GM11168 (cell line): ENCODE results near the gene NFATC2.
"Not testable (repeated sequence)": the region's sequence is repeated elsewhere in the genome, so short reads cannot be mapped to it uniquely, and the experiment has no call there.

ENCODE experiments used
- in situ Hi-C: fragments of 300-500 bp; cut with MboI; formaldehyde crosslinking; loops from one replicate; pipeline ENCODE4 v1.12.0; 2022; ENCODE audit warnings: low sequenced_read_pairs; ENCODE audit not compliant: unreplicated experiment

NFATC2 gene

DNA sequence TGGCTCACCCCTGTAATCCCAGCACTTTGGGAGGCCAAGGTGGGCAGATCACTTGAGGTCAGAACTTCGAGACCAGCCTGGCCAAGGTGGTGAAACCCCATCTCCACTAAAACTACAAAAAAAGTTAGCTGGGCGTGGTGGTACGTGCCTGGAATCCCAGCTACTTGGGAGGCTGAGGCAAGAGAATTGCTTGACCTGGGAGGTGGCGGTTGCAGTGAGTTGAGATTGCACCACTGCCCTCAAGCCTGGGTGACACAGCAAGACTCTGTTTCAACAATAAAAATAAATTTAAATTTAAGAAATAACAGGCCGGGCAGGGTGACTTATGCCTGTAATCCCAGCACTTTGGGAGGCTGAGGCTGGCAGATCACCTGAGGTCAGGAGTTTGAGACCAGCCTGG is 80.7 kb downstream of the NFATC2 start:
- in situ Hi-C loops = not testable (repeated sequence)

DNA sequence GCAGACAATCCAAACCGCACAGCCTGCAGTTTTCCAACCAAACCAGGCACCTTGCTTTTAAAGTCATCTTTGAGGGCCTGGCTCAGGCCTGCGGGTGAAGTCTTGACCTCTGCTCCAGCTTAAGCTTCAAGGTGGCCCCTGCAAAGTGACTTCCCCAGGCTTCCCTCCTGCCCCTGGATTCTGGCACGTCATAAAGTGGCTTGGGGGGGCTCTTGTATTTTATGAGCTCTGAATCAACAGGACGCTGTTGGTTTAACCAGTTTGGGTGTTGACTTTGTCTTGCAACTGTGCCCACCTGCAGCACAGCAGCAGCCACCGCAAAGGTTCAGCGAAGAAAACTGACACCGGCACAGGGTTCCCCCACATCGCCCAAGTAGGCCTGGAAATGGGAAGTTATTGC is 81.2 kb downstream of the NFATC2 start:
- in situ Hi-C loops = no loop called here

DNA sequence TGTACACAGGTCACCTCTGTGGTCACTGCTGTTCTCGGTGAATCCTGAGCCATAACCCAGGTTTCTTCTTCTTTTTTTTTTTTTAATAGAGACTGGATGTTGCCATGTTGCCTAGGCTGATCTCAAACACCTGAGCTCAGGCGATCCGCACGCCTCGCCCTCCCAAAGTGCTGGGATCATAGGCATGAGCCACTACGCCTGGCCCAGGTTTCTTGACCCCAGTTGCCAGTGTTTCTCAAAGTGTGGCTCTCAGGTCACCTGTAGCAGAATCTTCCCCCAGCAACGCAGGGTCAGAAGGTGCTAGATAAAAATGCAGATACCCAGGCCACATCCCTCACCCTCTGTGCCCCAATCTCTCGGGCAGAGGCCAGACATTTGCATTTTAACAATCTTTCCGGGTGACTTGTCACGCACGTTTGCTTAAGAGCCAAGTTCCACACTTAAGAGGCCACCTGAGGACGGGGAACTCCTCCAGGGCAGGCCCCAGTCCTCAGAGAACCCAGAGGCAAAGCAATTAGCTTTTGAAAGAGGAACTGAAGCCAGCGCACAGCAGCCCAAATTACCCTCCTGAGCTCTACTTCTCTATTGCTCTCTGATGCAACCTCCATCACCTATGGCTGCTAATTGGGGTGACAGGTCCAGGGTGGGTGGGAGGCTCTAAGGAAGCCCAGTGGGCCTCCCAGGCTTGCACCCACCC is 81.8 kb downstream of the NFATC2 start:
- in situ Hi-C loops = no loop called here

DNA sequence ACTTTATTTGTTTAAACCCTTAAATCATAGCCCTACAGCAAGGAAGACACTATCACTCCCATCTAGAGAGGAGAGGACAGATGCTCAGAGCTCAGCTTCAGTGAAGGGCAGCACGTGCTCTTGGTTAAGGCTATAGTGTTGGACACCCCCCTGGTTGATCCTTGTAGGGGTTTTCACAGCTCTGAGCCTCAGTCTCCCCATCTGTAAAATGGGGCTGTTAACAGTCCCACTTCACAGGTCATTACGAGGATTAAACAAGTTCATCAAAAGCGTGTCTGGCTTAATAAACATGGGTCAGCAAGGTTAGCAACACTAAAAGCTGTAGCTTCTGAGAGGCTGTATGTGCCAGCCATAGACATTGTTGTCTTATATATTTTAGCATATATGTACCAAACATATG is 82.4 kb downstream of the NFATC2 start:
- in situ Hi-C loops = no loop called here

DNA sequence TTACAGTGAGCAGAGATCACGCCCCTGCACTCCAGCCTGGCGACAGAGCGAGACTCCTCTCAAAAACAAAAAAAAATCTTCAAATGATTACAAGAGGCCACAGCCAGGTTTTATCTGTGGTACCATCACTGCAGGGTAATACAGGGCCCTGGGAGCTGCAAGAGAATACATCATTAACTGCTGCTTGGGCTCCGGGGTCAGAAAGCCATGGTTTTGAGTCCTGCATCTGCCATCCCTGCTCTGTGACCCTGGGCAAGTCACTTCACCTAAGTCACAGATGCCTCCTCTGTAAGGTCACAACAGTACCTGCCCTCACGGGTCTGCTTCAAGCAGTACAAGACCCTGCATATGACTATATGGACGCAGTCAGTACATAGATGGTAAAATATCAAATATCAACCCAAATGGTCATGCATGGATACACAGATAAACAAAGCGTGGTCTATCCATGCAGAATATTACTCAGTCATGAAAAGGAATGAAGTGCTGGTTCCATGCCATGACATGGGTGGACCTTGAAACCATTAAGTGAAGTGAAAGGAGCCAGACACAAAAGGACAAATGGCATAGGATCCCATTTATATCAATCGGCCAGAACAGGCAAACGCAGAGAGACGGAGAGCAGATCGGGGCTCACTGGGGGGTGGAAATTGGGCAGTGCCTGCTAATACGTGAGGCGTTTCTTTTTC is 83.6 kb downstream of the NFATC2 start:
- in situ Hi-C loops = no loop called here

DNA sequence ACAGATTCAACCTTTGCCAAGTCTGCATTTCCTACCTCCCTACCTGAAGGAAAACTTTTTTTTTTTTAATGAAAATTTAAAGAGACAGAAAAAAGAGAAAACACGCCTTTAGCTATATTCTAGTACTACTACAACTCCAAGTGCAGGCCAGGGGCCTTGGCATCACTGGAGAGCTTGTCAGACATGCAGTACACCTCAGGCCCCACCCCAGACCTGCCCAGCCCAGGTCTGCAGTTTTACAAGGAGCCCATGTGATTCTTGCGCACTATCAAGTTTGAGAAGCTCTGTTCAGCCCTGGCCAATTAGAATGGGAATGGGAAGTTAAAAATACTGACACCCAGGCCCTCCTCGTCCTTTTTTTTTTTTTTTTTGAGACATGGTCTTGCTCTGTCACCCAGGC is 85.0 kb downstream of the NFATC2 start:
- in situ Hi-C loops = no loop called here

DNA sequence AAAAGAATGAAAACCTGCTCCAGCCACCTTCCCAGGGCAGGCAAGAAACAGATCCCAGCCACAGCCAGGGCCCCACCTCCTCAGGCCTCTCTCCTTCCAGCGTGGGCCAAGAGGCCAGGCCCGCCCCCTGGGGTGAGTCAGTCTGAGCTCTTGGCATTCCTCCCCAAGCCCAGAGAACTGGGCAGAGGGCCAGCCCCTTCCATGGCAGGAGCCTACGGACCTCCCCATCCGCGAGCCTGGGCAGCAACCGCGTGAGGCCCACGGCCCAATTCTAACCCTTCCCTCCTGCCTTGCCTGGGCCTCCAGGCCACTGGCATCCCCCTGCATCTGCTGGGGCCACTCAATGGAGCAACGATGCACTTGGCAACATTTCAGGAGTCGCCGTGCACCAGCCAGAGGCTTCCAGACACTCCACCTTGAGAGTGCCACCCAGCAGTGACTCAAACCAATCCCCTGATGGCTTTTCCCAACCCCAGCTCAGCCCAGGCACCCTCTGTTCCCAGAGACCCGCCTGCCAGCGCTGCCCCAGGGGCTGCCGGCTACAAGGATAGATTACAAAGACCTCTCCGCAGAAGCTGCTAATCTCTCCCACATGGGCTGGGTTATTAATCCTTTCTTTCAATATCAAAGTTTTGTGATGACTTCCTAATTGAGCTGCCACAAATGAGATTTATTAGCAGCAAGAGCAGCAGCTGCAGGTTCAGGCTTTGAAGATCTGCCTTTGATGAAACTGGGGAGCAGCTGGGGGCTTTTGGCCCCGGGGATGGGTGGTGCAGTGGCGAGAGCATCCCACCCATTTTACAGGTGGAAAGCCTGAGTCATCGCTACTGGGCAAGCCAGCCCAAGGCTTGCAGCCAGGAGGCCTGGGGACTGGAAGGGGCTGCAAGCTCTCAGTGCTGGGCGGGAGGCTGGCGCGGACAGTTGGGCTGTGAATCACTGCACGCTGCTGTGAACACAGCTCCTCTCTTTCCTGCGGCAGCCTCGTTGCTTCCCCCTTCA is 85.7 kb downstream of the NFATC2 start:
- in situ Hi-C loops = no loop called here

DNA sequence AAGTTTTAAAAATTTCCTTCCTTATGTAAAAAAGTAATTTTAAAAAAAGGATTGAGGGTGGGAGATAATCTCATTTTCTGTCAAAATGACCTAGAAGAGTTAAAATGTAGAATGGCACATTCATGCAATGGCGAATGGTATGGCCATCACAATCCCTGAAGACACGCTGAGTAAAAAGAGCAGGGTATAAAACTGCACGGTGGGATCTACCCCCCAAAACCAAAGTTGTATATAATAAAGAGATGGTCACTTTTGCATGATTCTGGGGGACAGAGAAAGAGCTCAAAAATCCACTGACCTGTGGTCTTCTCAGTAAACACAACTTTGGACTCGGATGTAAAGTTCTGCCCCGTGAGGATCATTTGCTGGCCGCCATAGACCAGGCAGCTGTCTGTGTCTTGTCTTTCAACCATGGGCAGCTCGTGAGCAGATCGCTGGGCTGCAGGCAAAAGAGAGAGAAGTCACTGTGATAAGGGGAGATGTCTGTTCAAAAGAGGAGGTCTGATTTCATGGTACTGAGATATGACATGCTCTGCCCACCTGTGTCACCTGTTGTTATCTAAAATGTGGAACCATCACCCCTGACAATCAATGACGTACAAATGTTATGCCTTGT is 88.2 kb downstream of the NFATC2 start:
- in situ Hi-C loops = no loop called here

DNA sequence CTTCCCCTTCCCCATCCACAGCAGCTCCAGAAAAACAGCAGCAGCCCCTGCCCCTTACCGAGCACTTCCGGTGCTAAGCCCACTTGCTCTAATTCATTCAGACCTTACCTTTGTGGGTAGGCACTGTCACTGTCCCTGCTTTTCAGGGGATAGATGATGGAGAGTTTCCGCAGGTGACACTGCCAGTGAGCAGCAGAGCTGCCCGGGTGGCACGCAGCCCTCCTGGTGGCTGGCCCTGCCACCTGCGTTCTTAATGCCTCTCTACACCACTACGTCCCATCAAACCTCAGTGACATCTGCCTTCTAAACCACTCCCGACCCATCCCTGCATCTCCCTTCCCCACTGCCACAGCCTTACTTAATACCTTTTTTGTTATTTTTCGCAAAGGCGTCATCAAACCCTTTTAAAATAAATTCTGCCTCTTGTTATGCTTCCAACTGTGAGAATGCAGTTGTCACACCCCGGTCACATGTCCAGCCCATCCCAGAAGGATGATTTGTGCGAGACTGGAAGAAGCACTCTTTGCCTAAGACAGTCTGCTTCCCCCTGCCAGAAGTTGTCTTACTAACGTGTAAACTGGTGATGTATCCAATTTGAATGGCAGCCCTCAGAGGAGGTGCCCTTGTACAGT is 89.7 kb downstream of the NFATC2 start:
- in situ Hi-C loops = no loop called here

DNA sequence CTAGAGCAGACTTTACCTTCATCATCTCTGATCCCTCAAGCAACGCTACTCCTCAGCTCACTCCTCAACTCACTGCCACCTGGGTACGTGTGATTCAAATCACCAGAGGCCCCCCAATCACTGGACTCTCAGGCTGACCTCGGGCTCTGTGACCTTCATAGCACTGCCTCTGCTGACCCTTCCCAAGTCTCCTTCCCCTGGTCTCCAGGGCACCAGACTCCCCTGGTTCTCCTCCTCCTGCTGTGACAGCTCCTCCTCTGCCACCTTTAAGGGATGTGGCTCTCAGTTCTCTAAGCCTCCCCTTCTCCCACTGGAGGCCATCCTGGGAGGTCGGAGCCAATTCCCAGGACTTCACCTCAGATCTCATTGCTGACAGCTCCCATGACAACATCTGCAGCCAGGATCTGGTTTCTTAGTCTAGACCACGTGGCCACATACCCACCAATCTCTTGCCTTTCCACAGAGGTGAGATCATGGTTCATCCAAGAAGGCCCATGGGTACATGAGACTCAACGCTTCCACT is 90.4 kb downstream of the NFATC2 start:
- in situ Hi-C loops = no loop called here

DNA sequence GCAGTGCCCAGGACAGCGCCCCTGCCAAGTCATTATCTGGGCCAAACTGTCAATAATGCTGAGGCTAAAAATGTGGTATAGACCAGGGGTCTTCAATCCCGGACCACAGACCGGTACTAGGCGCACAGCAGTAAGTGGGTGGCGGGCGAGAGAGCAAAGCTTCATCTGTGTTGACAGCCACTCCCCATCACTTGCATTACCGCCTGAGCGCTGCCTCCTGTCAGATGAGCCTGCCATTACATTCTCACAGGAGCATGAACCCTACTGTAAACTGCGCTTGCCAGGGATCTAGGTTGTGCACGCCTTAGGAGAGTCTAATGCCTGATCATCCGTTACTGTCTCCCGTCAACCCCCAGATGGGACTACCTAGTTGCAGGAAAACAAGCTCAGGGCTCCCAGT is 91.0 kb downstream of the NFATC2 start:
- in situ Hi-C loops = no loop called here

DNA sequence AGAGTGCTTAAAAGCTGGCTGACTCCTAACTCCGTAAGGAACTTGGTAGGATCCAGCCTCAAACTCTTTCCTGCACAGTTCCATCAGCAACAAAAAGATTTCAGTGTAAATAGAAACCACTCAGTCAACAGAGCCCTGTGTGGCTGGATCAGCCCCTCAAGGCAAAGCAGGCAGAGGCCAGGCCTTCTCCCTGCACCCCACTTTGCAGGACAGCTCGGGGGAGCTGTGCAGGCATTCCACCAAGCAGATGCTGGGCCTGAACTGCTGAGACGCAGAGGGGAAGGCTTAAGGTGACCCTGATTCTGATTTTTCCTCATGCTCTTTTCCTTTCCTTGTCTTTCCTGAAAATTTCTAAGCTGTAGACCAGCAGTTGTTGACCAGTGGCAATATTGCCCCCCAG is 91.5 kb downstream of the NFATC2 start:
- in situ Hi-C loops = no loop called here

DNA sequence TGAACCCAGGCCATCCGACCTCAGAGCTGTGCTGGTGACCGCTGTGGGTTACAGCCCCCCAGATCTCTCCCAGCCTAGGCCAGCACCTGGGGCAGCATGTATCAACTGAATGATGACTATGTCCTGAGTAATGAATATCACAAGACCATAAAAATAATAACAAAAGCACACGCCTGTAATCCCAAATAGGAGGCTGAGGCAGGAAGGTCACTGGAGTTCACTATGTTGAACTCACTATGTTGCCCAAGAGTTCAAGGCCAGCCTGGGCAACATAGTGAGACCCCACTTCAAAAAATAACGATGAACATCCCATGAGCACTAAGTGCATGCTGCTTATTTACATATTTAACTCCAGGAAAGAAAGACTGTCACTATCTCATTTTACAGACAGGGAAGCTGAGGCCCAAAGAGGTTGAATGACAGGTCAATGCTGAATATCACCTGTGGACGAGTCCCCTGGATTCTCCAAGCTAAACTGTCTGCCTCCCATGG is 92.3 kb downstream of the NFATC2 start:
- in situ Hi-C loops = no loop called here

DNA sequence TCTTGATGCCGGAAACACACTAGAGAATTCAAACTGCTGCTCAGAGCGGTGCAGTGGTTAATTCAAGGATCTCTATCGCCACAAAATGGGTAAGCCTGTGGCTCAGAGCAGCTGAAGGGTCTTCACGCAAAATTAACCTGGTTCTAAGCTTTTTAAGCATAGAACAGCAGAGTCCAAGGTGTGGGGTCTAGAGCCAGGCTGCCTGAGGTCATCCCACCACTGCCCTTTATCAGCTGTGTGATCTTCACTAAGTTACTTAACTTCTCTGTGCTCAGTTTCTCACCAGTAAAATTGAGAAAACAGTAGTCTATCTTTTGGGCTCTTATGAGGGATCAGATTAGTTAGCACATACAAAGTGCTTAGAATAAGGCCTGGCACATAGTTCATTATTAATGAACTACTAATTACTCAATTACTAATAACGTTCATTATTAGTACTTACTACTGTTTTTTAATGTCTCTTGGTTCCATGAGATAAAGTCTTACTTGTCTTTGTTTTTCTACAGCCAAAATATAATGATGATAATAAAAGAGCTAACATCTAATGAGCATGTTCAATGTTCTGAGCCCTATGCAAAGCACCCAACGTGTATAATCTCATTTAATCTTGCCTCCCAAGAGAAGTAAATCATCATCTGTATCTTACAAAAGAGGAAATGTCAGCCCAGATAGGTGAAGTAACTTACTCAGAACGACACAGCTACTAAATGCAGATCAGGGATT is 92.9 kb downstream of the NFATC2 start:
- in situ Hi-C loops = no loop called here

DNA sequence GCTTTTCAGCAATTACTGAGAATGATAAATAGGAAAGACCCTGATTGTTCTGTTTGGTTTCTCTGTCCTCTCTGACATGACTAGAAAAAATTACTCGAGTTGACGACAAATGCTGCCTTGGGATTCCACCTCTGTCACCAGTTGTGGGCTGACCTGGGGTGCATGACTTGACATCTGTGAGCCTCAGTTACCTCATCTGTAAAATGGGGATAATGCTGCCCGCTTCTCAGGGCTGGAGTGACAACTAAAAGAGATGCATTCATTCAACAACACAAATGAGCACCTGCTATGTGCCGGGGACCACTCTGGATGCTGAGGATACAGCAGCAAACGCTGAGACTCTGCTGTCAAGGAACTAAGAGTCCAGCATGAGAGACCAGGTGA is 94.8 kb downstream of the NFATC2 start:
- in situ Hi-C loops = no loop called here

DNA sequence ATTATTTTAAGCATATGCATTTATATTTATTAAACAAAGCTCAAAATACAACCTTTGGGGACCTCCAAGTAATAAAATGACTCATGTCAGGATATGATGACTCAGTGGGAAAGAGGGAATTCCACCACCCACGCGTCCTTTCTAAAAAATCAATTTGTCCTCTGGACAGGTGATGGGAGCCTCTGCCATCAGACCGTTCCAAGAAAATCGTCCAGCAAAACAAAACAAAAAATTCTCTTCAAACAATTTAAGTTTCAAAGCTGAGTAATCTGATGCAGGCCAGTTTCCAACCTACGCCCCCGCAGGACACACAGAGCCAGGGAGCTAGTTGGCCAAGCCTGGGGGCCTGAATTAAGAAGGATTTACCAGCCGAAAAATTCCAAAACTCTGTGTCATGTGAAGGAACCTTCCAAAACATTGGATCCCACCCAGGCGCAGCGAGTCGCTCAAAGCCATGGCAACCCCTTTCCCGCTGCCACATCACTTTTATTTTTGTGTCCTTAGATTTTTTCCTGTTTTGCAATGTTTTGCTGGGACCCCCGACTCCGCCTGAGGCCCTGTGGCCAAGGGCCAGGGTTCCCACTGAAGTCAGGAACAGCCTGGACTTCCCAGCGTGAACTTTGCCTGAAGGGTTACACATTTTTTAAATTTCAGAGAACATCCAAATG is 95.3 kb downstream of the NFATC2 start:
- in situ Hi-C loops = no loop called here

DNA sequence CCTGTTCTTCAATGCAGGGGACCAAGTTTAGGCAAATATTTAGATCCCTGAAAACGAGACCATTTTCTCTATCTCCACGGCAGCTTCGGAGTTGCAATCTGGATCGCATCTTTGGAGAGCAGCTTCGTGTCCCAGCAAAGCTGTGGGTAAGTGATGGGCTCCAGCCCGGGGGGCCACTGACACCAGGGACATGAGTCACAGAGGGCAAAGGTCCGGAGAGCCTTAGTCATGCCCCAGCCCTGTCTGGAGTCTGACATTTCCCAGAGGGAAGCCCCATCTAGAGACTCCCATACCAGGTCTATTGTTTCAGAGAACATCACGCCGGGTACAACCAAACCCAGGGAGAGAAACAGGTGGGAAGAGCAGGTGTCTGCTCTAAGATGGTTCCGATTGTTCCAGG is 95.9 kb downstream of the NFATC2 start:
- in situ Hi-C loops = no loop called here

DNA sequence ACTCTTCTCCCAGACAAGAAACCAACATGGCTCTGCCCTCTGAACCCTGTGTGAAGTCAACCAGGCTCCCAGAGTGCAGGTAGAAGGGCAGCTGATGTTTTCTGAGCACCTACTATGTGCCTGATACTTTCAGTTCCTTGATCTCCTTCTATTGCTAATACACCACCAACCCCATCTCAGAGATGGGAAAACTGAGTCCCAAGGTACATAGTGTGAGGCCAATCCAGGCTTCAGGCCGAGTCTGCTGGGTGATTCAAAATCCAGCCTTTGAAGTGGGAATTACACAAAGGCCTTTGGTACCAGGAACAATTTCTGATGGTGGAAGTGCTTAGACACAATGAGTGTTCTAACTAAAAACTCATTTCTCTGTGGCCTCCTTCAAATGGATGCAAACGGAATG is 96.3 kb downstream of the NFATC2 start:
- in situ Hi-C loops = no loop called here

DNA sequence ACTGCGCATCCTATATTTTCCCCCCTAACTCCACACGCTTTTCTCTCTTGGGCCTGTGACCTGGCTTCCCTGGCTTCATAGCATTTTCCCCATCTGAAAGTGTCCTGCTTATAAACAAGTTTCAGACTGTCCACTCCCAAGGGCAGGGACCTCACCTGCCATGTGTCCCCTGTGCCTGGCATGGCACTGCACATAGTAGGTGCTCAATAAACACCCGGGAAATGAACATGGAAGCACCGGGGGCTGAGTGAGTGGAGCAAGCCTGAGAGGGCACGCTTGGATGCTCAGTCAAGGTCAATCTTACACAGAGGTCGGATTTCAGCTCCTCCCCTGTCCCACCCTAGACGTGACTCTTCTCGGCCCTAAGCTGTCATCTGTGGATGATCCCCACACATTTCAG is 96.9 kb downstream of the NFATC2 start:
- in situ Hi-C loops = no loop called here
